AG04449 (cell line): ENCODE data around the gene PYGM.

Experiments
- CTCF ChIA-PET: fragments of 350-600 bp; formaldehyde crosslinking; extraction: SDS; loops from one replicate; lab custom pipeline; 2021; ENCODE audit warnings: antibody characterized with exemption; lab: Yijun Ruan, JAX
- POLR2A ChIA-PET: fragments of 400-600, 350-600 bp; formaldehyde crosslinking; extraction: SDS; loops from one replicate; lab custom pipeline; 2020; ENCODE audit warnings: antibody characterized with exemption, inconsistent platforms; lab: Yijun Ruan, JAX
- DNase-seq: peaks from one replicate; pipeline ENCODE4 v3.0.0-alpha.2; 2010; ENCODE audit warnings: low read depth, low spot score
- H3K4me3 ChIP-seq: 2 replicates; pipeline ENCODE4 v1.5.1; 2011; ENCODE audit warnings: low read depth, mild to moderate bottlenecking, control low read depth, low read length
- TF ChIP-seq, protein P1 (sequence below): IDR thresholded peaks from one replicate; pipeline ENCODE4 v1.5.1; 2011; ENCODE audit warnings: mild to moderate bottlenecking, moderate library complexity, low read length, control low read depth, inconsistent platforms; ENCODE audit not compliant: insufficient read depth; ENCODE audit errors: missing control alignments

PYGM gene

GRCh38 chr11:64757549-64758329, 2.0 kb downstream of the PYGM start:
- no peak overlapping the region for H3K4me3 ChIP-seq
- CTCF ChIA-PET = interaction anchor here (1.4 to 1.9 kb wide), 2 partner anchors 11 to 15 kb away, joined by 3 to 6 read pairs; partner anchors contain the start of gene RASGRP2
- POLR2A ChIA-PET = no interaction called here
- no peak for DNase-seq
- TF ChIP-seq, protein P1, sequence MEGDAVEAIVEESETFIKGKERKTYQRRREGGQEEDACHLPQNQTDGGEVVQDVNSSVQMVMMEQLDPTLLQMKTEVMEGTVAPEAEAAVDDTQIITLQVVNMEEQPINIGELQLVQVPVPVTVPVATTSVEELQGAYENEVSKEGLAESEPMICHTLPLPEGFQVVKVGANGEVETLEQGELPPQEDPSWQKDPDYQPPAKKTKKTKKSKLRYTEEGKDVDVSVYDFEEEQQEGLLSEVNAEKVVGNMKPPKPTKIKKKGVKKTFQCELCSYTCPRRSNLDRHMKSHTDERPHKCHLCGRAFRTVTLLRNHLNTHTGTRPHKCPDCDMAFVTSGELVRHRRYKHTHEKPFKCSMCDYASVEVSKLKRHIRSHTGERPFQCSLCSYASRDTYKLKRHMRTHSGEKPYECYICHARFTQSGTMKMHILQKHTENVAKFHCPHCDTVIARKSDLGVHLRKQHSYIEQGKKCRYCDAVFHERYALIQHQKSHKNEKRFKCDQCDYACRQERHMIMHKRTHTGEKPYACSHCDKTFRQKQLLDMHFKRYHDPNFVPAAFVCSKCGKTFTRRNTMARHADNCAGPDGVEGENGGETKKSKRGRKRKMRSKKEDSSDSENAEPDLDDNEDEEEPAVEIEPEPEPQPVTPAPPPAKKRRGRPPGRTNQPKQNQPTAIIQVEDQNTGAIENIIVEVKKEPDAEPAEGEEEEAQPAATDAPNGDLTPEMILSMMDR = no peak

- TF ChIP-seq, protein P1 = no peak
- no peak for DNase-seq
- ChIA-PET POLR2A (no interaction called here), CTCF (interaction anchor here (1.5 to 1.9 kb wide), 2 partner anchors 13 to 14 kb away, joined by 6 read pairs; partner anchors contain the start of gene RASGRP2)
- H3K4me3 ChIP-seq = no peak overlapping the region
Measured at GRCh38 chr11:64755681-64756361, 4.0 kb downstream of the PYGM start.

- ChIA-PET POLR2A (no interaction called here), CTCF (interaction anchor here (1.5 kb wide), 1 partner anchor 13 kb away, joined by 6 read pairs; no protein-coding TSS in a partner anchor)
- TF ChIP-seq, protein P1 = no peak
- H3K4me3 ChIP-seq = no peak overlapping the region
- DNase-seq = no peak
Measured at GRCh38 chr11:64754919-64755662, 4.7 kb downstream of the PYGM start.

DNA sequence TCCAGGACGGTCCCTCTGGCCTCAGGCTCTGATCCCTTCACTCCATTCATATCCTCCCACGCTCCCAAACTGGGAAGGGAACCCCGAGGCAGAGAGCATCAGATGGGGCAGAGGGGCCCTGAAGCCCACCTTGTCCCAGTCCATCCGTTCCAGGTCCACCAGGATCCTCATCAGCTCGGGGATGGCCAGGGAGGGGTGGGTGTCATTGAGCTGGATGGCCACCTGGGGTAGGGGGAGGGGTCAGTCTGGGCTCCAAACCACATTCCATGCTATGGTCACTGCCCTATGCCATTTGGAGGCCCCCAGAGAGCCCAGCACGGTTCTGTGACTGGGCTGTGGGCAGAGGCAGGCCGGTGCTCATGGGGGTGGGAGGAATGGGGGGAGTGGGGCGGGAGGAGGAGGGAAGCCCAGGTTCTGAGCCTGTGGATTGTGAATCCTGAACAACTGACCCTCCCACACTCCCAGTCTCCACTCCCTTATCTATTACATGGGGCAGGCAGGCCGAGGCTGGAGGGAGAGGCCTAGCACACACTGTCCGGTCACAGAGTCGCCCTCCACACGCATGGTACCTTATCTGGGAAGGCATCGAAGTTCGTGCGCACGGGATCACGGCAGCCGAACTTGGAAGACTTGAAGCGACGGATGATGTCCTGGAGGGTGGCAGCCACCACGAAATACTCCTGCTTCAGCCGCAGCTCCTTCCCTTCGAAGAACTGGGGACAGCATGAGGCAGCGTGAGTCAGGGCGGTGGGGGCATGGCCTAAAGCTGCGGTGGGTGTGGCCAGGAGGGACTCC, 5.5 kb downstream of the PYGM start:
- DNase-seq = no peak
- no peak overlapping the region for H3K4me3 ChIP-seq
- TF ChIP-seq, protein P1 = no peak
- ChIA-PET CTCF (interaction anchor here (1.5 kb wide), 1 partner anchor 12 kb away, joined by 6 read pairs; no protein-coding TSS in a partner anchor), POLR2A (interaction anchor here (0.7 kb wide), 1 partner anchor 508 kb away, joined by 3 read pairs; no protein-coding TSS in a partner anchor)

DNA sequence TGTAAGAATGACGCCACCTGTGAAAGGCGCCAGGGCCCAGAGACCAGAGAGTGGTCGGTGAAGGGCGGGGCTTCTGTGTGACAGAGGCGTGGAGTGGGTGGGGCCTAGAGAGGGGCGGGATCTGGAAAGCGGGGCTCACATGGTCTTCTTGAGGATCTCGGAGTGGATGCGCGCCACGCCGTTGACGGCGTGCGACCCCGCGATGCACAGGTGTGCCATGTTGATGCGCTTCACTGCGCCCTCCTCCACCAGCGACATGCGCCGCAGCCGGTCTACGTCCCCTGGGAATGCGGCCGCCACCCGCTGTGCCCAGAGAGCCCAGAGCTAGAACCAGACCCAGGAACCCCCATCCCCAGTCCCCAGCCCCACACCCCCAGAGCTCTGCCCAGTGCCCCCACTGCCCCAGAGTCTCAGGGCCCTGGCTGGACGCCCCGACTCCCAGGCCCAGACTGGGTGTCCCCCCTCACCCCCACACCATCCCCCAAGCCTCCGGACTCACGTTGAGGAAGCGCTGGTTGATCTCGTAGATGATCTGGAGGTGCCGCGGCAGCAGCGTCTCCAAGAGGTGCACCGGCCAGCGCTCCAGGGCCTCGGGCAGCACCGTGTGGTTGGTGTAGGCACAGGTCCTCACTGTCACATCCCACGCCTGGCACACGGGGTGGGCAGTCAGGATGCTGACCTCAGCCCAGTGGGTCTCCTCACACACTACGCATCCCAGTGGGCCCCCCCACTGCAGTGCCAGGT, 6.2 kb downstream of the PYGM start:
- no peak overlapping the region for H3K4me3 ChIP-seq
- no peak for DNase-seq
- TF ChIP-seq, protein P1 = no peak
- ChIA-PET CTCF (no interaction called here), POLR2A (interaction anchor here (0.7 kb wide), 1 partner anchor 509 kb away, joined by 3 read pairs; no protein-coding TSS in a partner anchor)
